ENCODE results near the gene SASH3.

Gene SASH3

GRCh38 chrX:129746557-129747470, 32.9 kb upstream of the SASH3 start:
- H3K27me3 Mint-ChIP-seq (ENCODE audit: low read depth): no peaks in the 10 kb centered on the region
- TF ChIP-seq, protein P1, sequence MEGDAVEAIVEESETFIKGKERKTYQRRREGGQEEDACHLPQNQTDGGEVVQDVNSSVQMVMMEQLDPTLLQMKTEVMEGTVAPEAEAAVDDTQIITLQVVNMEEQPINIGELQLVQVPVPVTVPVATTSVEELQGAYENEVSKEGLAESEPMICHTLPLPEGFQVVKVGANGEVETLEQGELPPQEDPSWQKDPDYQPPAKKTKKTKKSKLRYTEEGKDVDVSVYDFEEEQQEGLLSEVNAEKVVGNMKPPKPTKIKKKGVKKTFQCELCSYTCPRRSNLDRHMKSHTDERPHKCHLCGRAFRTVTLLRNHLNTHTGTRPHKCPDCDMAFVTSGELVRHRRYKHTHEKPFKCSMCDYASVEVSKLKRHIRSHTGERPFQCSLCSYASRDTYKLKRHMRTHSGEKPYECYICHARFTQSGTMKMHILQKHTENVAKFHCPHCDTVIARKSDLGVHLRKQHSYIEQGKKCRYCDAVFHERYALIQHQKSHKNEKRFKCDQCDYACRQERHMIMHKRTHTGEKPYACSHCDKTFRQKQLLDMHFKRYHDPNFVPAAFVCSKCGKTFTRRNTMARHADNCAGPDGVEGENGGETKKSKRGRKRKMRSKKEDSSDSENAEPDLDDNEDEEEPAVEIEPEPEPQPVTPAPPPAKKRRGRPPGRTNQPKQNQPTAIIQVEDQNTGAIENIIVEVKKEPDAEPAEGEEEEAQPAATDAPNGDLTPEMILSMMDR (IDR thresholded peaks at IDR 0.05; ENCODE audit: unreplicated experiment in 3 of 3): no peak
- H3K36me3 Mint-ChIP-seq (ENCODE audit: low read depth): no peaks in the 10 kb centered on the region
- no peak overlapping the region for H3K4me3 Mint-ChIP-seq
- peaks cover 25% of the 10 kb centered on the region for H3K4me1 Mint-ChIP-seq
- H3K9me3 Mint-ChIP-seq: no peaks in the 10 kb centered on the region
- no peak overlapping the region for H3K27ac Mint-ChIP-seq

- Mint-ChIP-seq H3K36me3 (ENCODE audit: low read depth) (no peaks in the 10 kb centered on the region), H3K27me3 (ENCODE audit: low read depth) (no peaks in the 10 kb centered on the region), H3K9me3 (no peaks in the 10 kb centered on the region), H3K27ac (no peak overlapping the region), H3K4me3 (no peak overlapping the region), H3K4me1 (peaks cover 22% of the 10 kb centered on the region)
- TF ChIP-seq, protein P1 (IDR thresholded peaks at IDR 0.05; ENCODE audit: unreplicated experiment in 3 of 3): no peak
Observed at GRCh38 chrX:129747533-129747932, 32.2 kb upstream of the SASH3 start.

GRCh38 chrX:129748305-129748704, 31.4 kb upstream of the SASH3 start:
- peaks cover 2% of the 10 kb centered on the region for H3K9me3 Mint-ChIP-seq
- H3K36me3 Mint-ChIP-seq (ENCODE audit: low read depth): no peaks in the 10 kb centered on the region
- TF ChIP-seq, protein P1 (IDR thresholded peaks at IDR 0.05; ENCODE audit: unreplicated experiment in 3 of 3): no peak
- H3K27ac Mint-ChIP-seq: peak overlapping the region in 1 of 3 experiments; percentile 30
- no peak overlapping the region for H3K4me3 Mint-ChIP-seq
- peaks cover 14% of the 10 kb centered on the region for H3K4me1 Mint-ChIP-seq
- H3K27me3 Mint-ChIP-seq (ENCODE audit: low read depth): no peaks in the 10 kb centered on the region

- H3K4me1 Mint-ChIP-seq: peaks cover 11% of the 10 kb centered on the region
- H3K9me3 Mint-ChIP-seq: peaks cover 2% of the 10 kb centered on the region
- peak overlapping the region in 2 of 3 experiments; percentile 9 to 27 for H3K27ac Mint-ChIP-seq
- no peaks in the 10 kb centered on the region for H3K36me3 Mint-ChIP-seq (ENCODE audit: low read depth)
- no peak overlapping the region for H3K4me3 Mint-ChIP-seq
- H3K27me3 Mint-ChIP-seq (ENCODE audit: low read depth): no peaks in the 10 kb centered on the region
- TF ChIP-seq, protein P1 (IDR thresholded peaks at IDR 0.05; ENCODE audit: unreplicated experiment in 3 of 3): no peak
Observed at GRCh38 chrX:129749069-129749468, 30.7 kb upstream of the SASH3 start.

GRCh38 chrX:129750971-129751370, 28.8 kb upstream of the SASH3 start:
- H3K27me3 Mint-ChIP-seq (ENCODE audit: low read depth): peaks cover 5% of the 10 kb centered on the region
- TF ChIP-seq, protein P1 (IDR thresholded peaks at IDR 0.05; ENCODE audit: unreplicated experiment in 3 of 3): no peak
- H3K36me3 Mint-ChIP-seq (ENCODE audit: low read depth): no peaks in the 10 kb centered on the region
- no peak overlapping the region for H3K27ac Mint-ChIP-seq
- peaks cover 11% of the 10 kb centered on the region for H3K4me1 Mint-ChIP-seq
- peaks cover 2% of the 10 kb centered on the region for H3K9me3 Mint-ChIP-seq
- no peak overlapping the region for H3K4me3 Mint-ChIP-seq
